Measurements from ENCODE around the gene ADPRM.

DNA sequence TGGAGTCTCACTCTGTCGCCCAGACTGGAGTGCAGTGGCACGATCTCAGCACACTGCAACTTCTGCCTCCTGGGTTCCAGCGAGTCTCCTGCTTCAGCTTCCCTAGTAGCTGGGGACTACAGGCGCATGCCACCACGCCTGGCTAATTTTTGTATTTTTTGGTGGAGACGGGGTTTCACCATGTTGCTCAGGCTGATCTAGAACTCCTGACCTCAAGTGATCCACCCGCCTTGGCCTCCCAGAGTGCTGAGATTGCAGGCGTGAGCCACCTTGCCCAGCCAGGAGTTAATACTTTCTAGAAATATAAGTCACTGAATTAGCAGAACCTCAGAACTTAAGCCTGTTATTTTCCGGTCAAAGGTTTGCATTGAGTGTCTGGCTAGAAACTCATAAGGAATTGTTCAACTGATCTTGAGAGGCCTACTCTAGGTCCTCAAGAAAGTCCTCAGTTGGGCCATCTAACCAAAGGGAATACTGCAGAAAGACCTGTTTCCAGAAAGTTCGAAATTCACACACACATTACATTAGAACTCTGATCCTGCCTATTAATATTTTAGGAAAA lies 31.0 kb downstream of the ADPRM start:
- TF ChIP-seq, protein P1, sequence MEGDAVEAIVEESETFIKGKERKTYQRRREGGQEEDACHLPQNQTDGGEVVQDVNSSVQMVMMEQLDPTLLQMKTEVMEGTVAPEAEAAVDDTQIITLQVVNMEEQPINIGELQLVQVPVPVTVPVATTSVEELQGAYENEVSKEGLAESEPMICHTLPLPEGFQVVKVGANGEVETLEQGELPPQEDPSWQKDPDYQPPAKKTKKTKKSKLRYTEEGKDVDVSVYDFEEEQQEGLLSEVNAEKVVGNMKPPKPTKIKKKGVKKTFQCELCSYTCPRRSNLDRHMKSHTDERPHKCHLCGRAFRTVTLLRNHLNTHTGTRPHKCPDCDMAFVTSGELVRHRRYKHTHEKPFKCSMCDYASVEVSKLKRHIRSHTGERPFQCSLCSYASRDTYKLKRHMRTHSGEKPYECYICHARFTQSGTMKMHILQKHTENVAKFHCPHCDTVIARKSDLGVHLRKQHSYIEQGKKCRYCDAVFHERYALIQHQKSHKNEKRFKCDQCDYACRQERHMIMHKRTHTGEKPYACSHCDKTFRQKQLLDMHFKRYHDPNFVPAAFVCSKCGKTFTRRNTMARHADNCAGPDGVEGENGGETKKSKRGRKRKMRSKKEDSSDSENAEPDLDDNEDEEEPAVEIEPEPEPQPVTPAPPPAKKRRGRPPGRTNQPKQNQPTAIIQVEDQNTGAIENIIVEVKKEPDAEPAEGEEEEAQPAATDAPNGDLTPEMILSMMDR (IDR thresholded peaks at IDR 0.05; ENCODE audit: low read length), result no peak
- TF ChIP-seq EZH2 (optimal IDR thresholded peaks at IDR 0.05; ENCODE audit: low read depth, low read length), result no peak
- no peak for TF ChIP-seq EZH2phosphoT487 (IDR thresholded peaks at IDR 0.05; ENCODE audit: low read length)
